BJ (cell line): ENCODE data around the gene KCNK2. TPM values are rescaled to one million over a fixed set of nuclear protein-coding genes. Genes with fewer than 3 reads are reported as not detected.

Experiments
- CTCF ChIA-PET: fragments of 350-600 bp; formaldehyde crosslinking; extraction: SDS; loops from one replicate; lab custom pipeline; 2021; ENCODE audit warnings: antibody characterized with exemption, inconsistent platforms; lab: Yijun Ruan, JAX
- POLR2A ChIA-PET: fragments of 300-600 bp; sonication (Branson Sonifier 250); formaldehyde crosslinking; extraction: SDS; loops from one replicate; lab custom pipeline; 2021; ENCODE audit warnings: antibody characterized with exemption; lab: Charles Lee
- DNase-seq: peaks from one replicate; pipeline ENCODE4 v3.0.0-alpha.2; 2011; ENCODE audit warnings: low read depth
- H3K27me3 ChIP-seq: 2 replicates; pipeline ENCODE4 v1.6.0; 2011; ENCODE audit warnings: low read length; ENCODE audit not compliant: control insufficient read depth, insufficient read depth
- H3K36me3 ChIP-seq: 2 replicates; pipeline ENCODE4 v1.5.1; 2011; ENCODE audit warnings: low read length; ENCODE audit not compliant: control insufficient read depth, insufficient read depth
- H3K4me3 ChIP-seq: 2 replicates; pipeline ENCODE4 v1.5.1; 2011; ENCODE audit warnings: low read depth, mild to moderate bottlenecking, control low read depth, low read length
- polyA plus RNA-seq: library from polyadenylated mRNA; depleted of rRNA; stranded (reverse); fragments of >200 nt; gene quantifications from 2 replicates; pipeline ENCODE4 v1.2.3, GENCODE V29; 2011
- TF ChIP-seq, protein P1 (sequence below): IDR thresholded peaks from 2 replicates; pipeline ENCODE4 v1.5.1; 2011; ENCODE audit warnings: low read depth, mild to moderate bottlenecking, control low read depth, inconsistent platforms, low read length, moderate library complexity; ENCODE audit not compliant: insufficient read depth

KCNK2 gene
- polyA plus RNA-seq, 1 experiment = 23.9 TPM

DNA sequence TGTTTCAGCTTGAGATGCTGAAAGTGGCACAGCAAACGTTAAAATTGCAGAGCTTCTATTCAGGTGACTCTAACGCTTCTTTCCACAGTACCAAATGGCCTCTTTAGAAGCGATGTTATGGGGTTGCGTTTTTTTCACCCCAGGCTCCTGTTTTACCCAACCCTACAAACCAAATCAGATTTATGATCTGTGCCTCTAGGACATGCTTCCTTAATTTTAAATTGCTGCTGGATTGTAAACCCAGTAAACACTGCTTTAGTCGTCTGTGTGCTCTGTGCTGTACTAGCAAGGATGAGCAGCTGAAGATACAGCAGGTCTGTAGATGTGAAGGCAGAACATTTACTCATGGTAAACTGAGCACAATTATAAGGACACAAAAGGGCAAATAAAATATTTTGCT, 13.0 kb downstream of the KCNK2 start:
- DNase-seq = no peak
- CTCF ChIA-PET = no interaction called here
- POLR2A ChIA-PET = no interaction called here
- Histone ChIP-seq H3K27me3 (no peaks in the 10 kb centered on the region), H3K4me3 (no peak overlapping the region), H3K36me3 (no peaks in the 10 kb centered on the region)
- TF ChIP-seq, protein P1, sequence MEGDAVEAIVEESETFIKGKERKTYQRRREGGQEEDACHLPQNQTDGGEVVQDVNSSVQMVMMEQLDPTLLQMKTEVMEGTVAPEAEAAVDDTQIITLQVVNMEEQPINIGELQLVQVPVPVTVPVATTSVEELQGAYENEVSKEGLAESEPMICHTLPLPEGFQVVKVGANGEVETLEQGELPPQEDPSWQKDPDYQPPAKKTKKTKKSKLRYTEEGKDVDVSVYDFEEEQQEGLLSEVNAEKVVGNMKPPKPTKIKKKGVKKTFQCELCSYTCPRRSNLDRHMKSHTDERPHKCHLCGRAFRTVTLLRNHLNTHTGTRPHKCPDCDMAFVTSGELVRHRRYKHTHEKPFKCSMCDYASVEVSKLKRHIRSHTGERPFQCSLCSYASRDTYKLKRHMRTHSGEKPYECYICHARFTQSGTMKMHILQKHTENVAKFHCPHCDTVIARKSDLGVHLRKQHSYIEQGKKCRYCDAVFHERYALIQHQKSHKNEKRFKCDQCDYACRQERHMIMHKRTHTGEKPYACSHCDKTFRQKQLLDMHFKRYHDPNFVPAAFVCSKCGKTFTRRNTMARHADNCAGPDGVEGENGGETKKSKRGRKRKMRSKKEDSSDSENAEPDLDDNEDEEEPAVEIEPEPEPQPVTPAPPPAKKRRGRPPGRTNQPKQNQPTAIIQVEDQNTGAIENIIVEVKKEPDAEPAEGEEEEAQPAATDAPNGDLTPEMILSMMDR = no peak

DNA sequence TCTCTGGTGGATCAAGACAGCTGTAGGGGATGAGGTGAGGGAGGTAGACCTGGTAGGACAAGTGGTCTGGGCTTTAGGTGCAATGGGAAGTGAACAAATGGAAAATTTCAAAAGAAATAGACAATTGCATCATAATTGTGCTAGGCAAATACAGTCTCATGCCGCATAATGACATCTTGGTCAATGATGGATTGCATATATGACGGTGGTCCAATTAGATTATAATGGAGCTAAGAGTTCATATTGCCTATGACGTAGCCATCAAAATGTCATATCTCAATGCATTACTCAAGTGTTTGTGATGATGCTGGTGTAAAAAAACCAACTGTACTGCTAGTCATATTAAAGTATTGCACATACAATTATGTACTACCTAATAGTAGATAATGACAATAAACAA, 19.0 kb downstream of the KCNK2 start:
- CTCF ChIA-PET = interaction anchor here (0.9 to 1.5 kb wide), 2 partner anchors 9 to 106 kb away, joined by 3 read pairs; no protein-coding TSS in a partner anchor
- TF ChIP-seq, protein P1 = no peak
- no peaks in the 10 kb centered on the region for H3K36me3 ChIP-seq
- H3K27me3 ChIP-seq = no peaks in the 10 kb centered on the region
- no peak for DNase-seq
- POLR2A ChIA-PET = no interaction called here
- no peak overlapping the region for H3K4me3 ChIP-seq

DNA sequence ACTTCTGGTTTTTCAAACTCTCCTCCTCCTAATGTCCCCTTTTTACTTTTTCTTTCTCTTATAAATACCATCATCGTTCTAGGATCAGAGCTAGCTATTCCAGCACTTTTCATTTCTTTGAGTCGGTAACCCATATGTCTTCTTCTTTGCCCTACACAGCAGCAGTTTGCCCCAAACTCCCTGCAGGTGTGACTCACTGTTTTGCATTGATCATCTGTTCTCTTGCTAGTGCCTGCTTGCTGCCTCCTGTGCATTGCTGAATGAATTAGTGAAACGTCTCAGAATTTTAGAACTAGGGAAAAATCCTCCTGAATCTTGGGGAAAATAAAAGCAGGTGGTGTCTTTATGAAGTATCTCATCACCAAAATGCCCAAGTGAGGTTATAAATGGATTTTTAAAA, 21.7 kb downstream of the KCNK2 start:
- no peak overlapping the region for H3K4me3 ChIP-seq
- CTCF ChIA-PET = interaction anchor here (1.4 kb wide), 1 partner anchor 8 kb away, joined by 4 read pairs; no protein-coding TSS in a partner anchor
- TF ChIP-seq, protein P1 = no peak
- no peaks in the 10 kb centered on the region for H3K27me3 ChIP-seq
- POLR2A ChIA-PET = no interaction called here
- no peaks in the 10 kb centered on the region for H3K36me3 ChIP-seq
- no peak for DNase-seq

DNA sequence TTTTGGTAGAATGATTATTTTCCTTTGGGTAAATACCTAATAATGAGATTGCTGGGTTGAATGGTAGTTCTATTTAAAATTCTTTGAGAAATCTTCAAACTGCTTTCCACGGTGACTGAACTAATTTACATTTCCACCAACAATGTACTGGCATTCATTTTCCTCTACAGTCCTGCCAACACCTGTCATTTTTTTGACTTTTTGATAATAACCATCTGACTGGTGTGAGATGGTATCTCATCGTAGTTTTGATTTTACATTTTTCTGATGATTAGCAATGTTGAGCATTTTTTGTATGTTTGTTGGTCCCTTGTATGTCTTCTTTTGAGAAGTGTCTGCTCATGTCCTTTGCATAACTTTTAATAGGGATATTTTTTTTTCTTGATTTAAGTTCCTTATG, 23.5 kb downstream of the KCNK2 start:
- Histone ChIP-seq H3K27me3 (no peaks in the 10 kb centered on the region), H3K36me3 (no peaks in the 10 kb centered on the region), H3K4me3 (no peak overlapping the region)
- POLR2A ChIA-PET = no interaction called here
- TF ChIP-seq, protein P1 = no peak
- CTCF ChIA-PET = interaction anchor here (0.6 kb wide), 1 partner anchor 41 kb away, joined by 3 read pairs; no protein-coding TSS in a partner anchor
- no peak for DNase-seq

DNA sequence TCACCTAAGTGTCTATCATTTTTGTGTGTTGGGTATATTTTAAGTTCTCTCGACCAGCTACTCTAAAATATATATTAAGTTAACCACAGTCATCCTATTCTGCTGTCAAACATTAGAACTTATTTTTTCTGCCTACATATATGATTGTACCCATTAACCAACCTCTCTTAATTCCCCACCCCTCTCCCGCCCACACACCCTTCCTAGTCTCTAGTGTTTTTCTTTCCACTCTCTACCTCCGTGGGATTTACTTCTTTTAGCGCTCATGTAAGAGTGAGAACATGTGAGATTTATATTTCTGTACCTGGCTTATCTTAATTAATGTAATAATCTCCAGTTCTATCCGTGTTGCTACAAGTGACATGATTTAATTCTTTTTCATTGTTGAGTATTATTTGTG, 26.6 kb downstream of the KCNK2 start:
- DNase-seq = no peak

More for the DNA sequence above, 26.6 kb downstream of the KCNK2 start:
- Histone ChIP-seq H3K27me3 (no peaks in the 10 kb centered on the region), H3K36me3 (no peaks in the 10 kb centered on the region), H3K4me3 (no peak overlapping the region)
- ChIA-PET CTCF (no interaction called here), POLR2A (no interaction called here)
- TF ChIP-seq, protein P1 = no peak
